ENCODE data around the gene MAP3K2.

DNA sequence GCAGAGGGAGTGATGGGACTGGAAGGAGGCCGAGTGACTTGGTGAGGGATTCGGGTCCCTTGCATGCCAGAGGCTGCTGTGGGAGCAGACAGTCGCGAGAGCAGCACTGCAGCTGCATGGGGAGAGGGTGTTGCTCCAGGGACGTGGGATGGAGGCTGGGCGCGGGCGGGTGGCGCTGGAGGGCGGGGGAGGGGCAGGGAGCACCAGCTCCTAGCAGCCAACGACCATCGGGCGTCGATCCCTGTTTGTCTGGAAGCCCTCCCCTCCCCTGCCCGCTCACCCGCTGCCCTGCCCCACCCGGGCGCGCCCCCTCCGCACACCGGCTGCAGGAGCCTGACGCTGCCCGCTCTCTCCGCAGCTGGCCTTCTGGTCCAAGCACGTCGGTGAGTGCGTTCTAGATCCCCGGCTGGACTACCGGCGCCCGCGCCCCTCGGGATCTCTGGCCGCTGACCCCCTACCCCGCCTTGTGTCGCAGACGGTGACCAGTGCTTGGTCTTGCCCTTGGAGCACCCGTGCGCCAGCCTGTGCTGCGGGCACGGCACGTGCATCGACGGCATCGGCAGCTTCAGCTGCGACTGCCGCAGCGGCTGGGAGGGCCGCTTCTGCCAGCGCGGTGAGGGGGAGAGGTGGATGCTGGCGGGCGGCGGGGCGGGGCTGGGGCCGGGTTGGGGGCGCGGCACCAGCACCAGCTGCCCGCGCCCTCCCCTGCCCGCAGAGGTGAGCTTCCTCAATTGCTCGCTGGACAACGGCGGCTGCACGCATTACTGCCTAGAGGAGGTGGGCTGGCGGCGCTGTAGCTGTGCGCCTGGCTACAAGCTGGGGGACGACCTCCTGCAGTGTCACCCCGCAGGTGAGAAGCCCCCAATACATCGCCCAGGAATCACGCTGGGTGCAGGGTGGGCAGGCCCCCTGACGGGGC, 35.0 kb upstream of the MAP3K2 start:
- TF ChIP-seq, protein P1, sequence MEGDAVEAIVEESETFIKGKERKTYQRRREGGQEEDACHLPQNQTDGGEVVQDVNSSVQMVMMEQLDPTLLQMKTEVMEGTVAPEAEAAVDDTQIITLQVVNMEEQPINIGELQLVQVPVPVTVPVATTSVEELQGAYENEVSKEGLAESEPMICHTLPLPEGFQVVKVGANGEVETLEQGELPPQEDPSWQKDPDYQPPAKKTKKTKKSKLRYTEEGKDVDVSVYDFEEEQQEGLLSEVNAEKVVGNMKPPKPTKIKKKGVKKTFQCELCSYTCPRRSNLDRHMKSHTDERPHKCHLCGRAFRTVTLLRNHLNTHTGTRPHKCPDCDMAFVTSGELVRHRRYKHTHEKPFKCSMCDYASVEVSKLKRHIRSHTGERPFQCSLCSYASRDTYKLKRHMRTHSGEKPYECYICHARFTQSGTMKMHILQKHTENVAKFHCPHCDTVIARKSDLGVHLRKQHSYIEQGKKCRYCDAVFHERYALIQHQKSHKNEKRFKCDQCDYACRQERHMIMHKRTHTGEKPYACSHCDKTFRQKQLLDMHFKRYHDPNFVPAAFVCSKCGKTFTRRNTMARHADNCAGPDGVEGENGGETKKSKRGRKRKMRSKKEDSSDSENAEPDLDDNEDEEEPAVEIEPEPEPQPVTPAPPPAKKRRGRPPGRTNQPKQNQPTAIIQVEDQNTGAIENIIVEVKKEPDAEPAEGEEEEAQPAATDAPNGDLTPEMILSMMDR (IDR thresholded peaks at IDR 0.05) = no peak
- no peak for TF ChIP-seq POLR2A (IDR thresholded peaks at IDR 0.05)

Data from uterus (tissue), 2 donors.